AG08396 (cell line): Measurements from ENCODE around the gene PDE7B.

Source experiments
- DNase-seq: peaks from one replicate; pipeline ENCODE4 v3.0.0; 2012; ENCODE audit warnings: low spot score, mixed read lengths

The PDE7B gene

GRCh38 chr6:135890876-135891275, 39.4 kb downstream of the PDE7B start:
- no peak for DNase-seq

GRCh38 chr6:135891710-135892109, 40.2 kb downstream of the PDE7B start:
- no peak for DNase-seq

GRCh38 chr6:135895231-135895911, 43.9 kb downstream of the PDE7B start:
- DNase-seq: no peak

- no peak for DNase-seq
Measured at GRCh38 chr6:135897087-135897486, 45.6 kb downstream of the PDE7B start.

- DNase-seq: peak; percentile 20
Measured at GRCh38 chr6:135901774-135902524, 50.4 kb downstream of the PDE7B start.

GRCh38 chr6:135902756-135903331, 51.3 kb downstream of the PDE7B start:
- no peak for DNase-seq

- no peak for DNase-seq
Measured at GRCh38 chr6:135904666-135905065, 53.2 kb downstream of the PDE7B start.

GRCh38 chr6:135905604-135906300, 54.3 kb downstream of the PDE7B start:
- peak; percentile 16 for DNase-seq

- no peak for DNase-seq
Measured at GRCh38 chr6:135906542-135906941, 55.0 kb downstream of the PDE7B start.

- no peak for DNase-seq
Measured at GRCh38 chr6:135906972-135907465, 55.5 kb downstream of the PDE7B start.

- DNase-seq: peak; percentile 15
Measured at GRCh38 chr6:135909737-135910387, 58.4 kb downstream of the PDE7B start.

GRCh38 chr6:135910790-135911618, 59.5 kb downstream of the PDE7B start:
- no peak for DNase-seq

GRCh38 chr6:135913785-135914184, 62.3 kb downstream of the PDE7B start:
- DNase-seq: no peak

- DNase-seq: no peak
Measured at GRCh38 chr6:135919026-135919425, 67.5 kb downstream of the PDE7B start.

GRCh38 chr6:135920689-135921088, 69.2 kb downstream of the PDE7B start:
- no peak for DNase-seq

GRCh38 chr6:135921188-135921587, 69.7 kb downstream of the PDE7B start:
- DNase-seq: no peak

GRCh38 chr6:135922174-135922573, 70.7 kb downstream of the PDE7B start:
- peak; percentile 70 for DNase-seq

- DNase-seq: no peak
Measured at GRCh38 chr6:135922746-135923145, 71.2 kb downstream of the PDE7B start.

- no peak for DNase-seq
Measured at GRCh38 chr6:135932651-135933050, 81.2 kb downstream of the PDE7B start.

- peak; percentile 23 for DNase-seq
Measured at GRCh38 chr6:135935941-135936601, 84.6 kb downstream of the PDE7B start.
